GM12878 (cell line): ENCODE data around the gene RNU1-3. TPM values are rescaled to one million over a fixed set of nuclear protein-coding genes. Genes with fewer than 3 reads are reported as not detected.
"Not testable (repeated sequence)": the region's sequence is repeated elsewhere in the genome, so short reads cannot be mapped to it uniquely, and the experiment has no call there.

Experiments used
- ATAC-seq: fragments of 200-7000 bp; cut with Tn5 transposase; 3 replicates; pipeline ENCODE4 v1.9.1; 2020; ENCODE audit warnings: mild to moderate bottlenecking, moderate library complexity
- BruUV-seq: library from RNA; stranded (reverse); fragments of 400-500 nt; replicated peaks from 2 replicates; lab custom pipeline; 2021; lab: Mats Ljungman, UMichigan
- CTCF ChIA-PET: fragments of 300-600 bp; sonication (Branson Sonifier 250); formaldehyde crosslinking; extraction: SDS; loops from one replicate; lab custom pipeline; 2021; ENCODE audit warnings: inconsistent platforms; lab: Yijun Ruan, JAX
- POLR2A ChIA-PET: fragments of 350-600 bp; formaldehyde crosslinking; extraction: SDS; loops from one replicate; lab custom pipeline; 2021; ENCODE audit warnings: inconsistent platforms; lab: Charles Lee
- RAD21 ChIA-PET: fragments of 300-600 bp; sonication (Branson Sonifier 250); formaldehyde crosslinking; loops from one replicate; lab custom pipeline; 2023; ENCODE audit warnings: antibody characterized with exemption; ENCODE audit not compliant: unreplicated experiment; lab: Charles Lee
- SMC1A ChIA-PET: fragments of 300-600 bp; sonication (Branson Sonifier 250); formaldehyde crosslinking; loops from one replicate; lab custom pipeline; 2023; ENCODE audit not compliant: unreplicated experiment, uncharacterized antibody; lab: Charles Lee
- DNase-seq: peaks from one replicate; pipeline ENCODE4 v3.0.0-alpha.2; 2011; ENCODE audit warnings: low read depth, low spot score
- FAIRE-seq: peaks from 3 replicates; lab custom pipeline; 2011; peaks lifted over from hg19 to GRCh38; lab: Jason Lieb, UNC
- H2AFZ ChIP-seq: 2 replicates; pipeline ENCODE4 v1.6.0; 2011; ENCODE audit warnings: low read depth, low read length, control low read depth; ENCODE audit not compliant: control insufficient read depth
- H3K27ac ChIP-seq: 2 replicates; pipeline ENCODE4 v1.5.1; 2011; ENCODE audit warnings: control low read depth; ENCODE audit not compliant: control insufficient read depth, insufficient read depth
- H3K27me3 ChIP-seq, 2 experiments: replicated peaks in 1 of 2; 2 replicates each; pipeline versions ENCODE4 v1.6.0 to v1.6.1; 2011; ENCODE audit warnings: low read length in 1 of 2; ENCODE audit not compliant: control insufficient read depth in 2 of 2, insufficient read depth in 2 of 2
- H3K36me3 ChIP-seq, 2 experiments: 2 replicates each; pipeline ENCODE4 v1.5.1; 2011; ENCODE audit warnings: low read length in 1 of 2; ENCODE audit not compliant: control insufficient read depth in 2 of 2, insufficient read depth in 2 of 2
- H3K4me1 ChIP-seq: 2 replicates; pipeline ENCODE4 v1.6.1; 2011; ENCODE audit warnings: mild to moderate bottlenecking, low read length, moderate library complexity, mixed read lengths; ENCODE audit not compliant: control insufficient read depth, insufficient read depth
- H3K4me2 ChIP-seq: 2 replicates; pipeline ENCODE4 v1.6.0; 2011; ENCODE audit warnings: control low read depth; ENCODE audit not compliant: control insufficient read depth, insufficient read depth
- H3K4me3 ChIP-seq: fragments of 200-600 bp; sonication (generic); 2 replicates; pipeline ENCODE4 v1.5.1; 2016
- H3K79me2 ChIP-seq: 2 replicates; pipeline ENCODE4 v1.6.0; 2011; ENCODE audit warnings: low read length; ENCODE audit not compliant: control insufficient read depth, insufficient read depth
- H3K9ac ChIP-seq: 2 replicates; pipeline ENCODE4 v1.8.0; 2011; ENCODE audit warnings: low read length, control low read depth, mixed read lengths; ENCODE audit not compliant: control insufficient read depth, insufficient read depth
- H3K9me3 ChIP-seq: replicated peaks from 3 replicates; pipeline ENCODE4 v1.5.1; 2011; ENCODE audit warnings: mild to moderate bottlenecking, low read length; ENCODE audit not compliant: control insufficient read depth, insufficient read depth
- H4K20me1 ChIP-seq: 2 replicates; pipeline ENCODE4 v1.6.0; 2011; ENCODE audit not compliant: control insufficient read depth, insufficient read depth
- WGBS: methylation state at CpG from one replicate; pipeline ENCODE4 v1.1.6; 2016; ENCODE audit warnings: low lambda C conversion rate; ENCODE audit not compliant: insufficient replicate concordance, insufficient coverage; ENCODE audit errors: missing lambda C conversion rate; 5-methylcytosine and 5-hydroxymethylcytosine counted together
- in situ Hi-C: fragments of 300-500 bp; cut with MboI; formaldehyde crosslinking; loops from 9 replicates; pipeline ENCODE4 v1.14.3; 2018; ENCODE audit warnings: mixed read lengths
- intact Hi-C: fragments of 100-400 bp; cut with micrococcal nuclease; formaldehyde crosslinking; loops from one replicate; pipeline ENCODE4 v1.14.2; 2022; ENCODE audit not compliant: unreplicated experiment
- polyA plus RNA-seq, 11 experiments: library from polyadenylated mRNA; depleted of rRNA in 4 of 11; unstranded in 6 of 11; stranded (reverse) in 5 of 11; fragments of >200 nt; fragmentation: Nextera tagmentation in 4 of 11; fragmentation: Illumina TruSeq in 1 of 11; extraction: Ambion mirVana in 4 of 11; extraction: Trizol in 1 of 11; gene quantifications; 1 replicate in 1 of 11; 2 replicates in 10 of 11; pipeline versions ENCODE4 v1.2.1 to v1.2.3, GENCODE V29; 2011 to 2016; ENCODE audit warnings: inconsistent platforms in 2 of 11, missing spikeins in 2 of 11, low read depth in 1 of 11
- total RNA-seq, 4 experiments: library from RNA; depleted of rRNA in 3 of 4; stranded (reverse); fragments of >200 nt in 3 of 4; fragmentation: Illumina TruSeq in 1 of 4; extraction: Trizol in 1 of 4; gene quantifications; 2 replicates each; pipeline versions ENCODE4 v1.2.1 to v1.2.3, GENCODE V29; 2013 to 2021

The RNU1-3 gene
- total and polyA plus RNA-seq, 10 of the 15 experiments (the other 5 are each of a cell fraction or from before 2014, with no cell fraction given), result under 0.01 to 20,946 (median 4.7) TPM; not detected in 2

GRCh38 chr1:16648756-16649155, 18.0 kb downstream of the RNU1-3 start:
- BruUV-seq, H3K36me3 ChIP-seq, H3K9me3 ChIP-seq, intact Hi-C loops, H3K4me2 ChIP-seq, in situ Hi-C loops, ATAC-seq, H3K4me1 ChIP-seq, H3K27ac ChIP-seq, FAIRE-seq, POLR2A ChIA-PET, H3K79me2 ChIP-seq, RAD21 ChIA-PET, DNase-seq, H3K9ac ChIP-seq, H3K27me3 ChIP-seq, SMC1A ChIA-PET, H3K4me3 ChIP-seq, CTCF ChIA-PET, H4K20me1 ChIP-seq, H2AFZ ChIP-seq: not testable (repeated sequence)
- no CpG with 5 or more reads among the region's 8 CpGs for WGBS

GRCh38 chr1:16648250-16648649, 18.5 kb downstream of the RNU1-3 start:
- CTCF ChIA-PET, BruUV-seq, H2AFZ ChIP-seq, H3K27me3 ChIP-seq, ATAC-seq, H4K20me1 ChIP-seq, POLR2A ChIA-PET, H3K9ac ChIP-seq, intact Hi-C loops, DNase-seq, H3K9me3 ChIP-seq, RAD21 ChIA-PET, FAIRE-seq, H3K4me3 ChIP-seq, H3K27ac ChIP-seq, H3K36me3 ChIP-seq, in situ Hi-C loops, H3K4me2 ChIP-seq, SMC1A ChIA-PET: not testable (repeated sequence)
- 82% methylated on average over 27 of the region's 32 CpGs for WGBS
- Histone ChIP-seq H3K4me1 (peaks cover 13% of the 10 kb centered on the region), H3K79me2 (peaks cover 12% of the 10 kb centered on the region)

GRCh38 chr1:16647179-16648176, 19.3 kb downstream of the RNU1-3 start:
- H3K9ac ChIP-seq, RAD21 ChIA-PET, FAIRE-seq, in situ Hi-C loops, H3K27me3 ChIP-seq, H3K36me3 ChIP-seq, DNase-seq, H2AFZ ChIP-seq, POLR2A ChIA-PET, ATAC-seq, H3K27ac ChIP-seq, CTCF ChIA-PET, H3K9me3 ChIP-seq, H4K20me1 ChIP-seq, intact Hi-C loops, BruUV-seq, SMC1A ChIA-PET, H3K4me3 ChIP-seq, H3K4me2 ChIP-seq: not testable (repeated sequence)
- WGBS, result 32% methylated on average over 61 of the region's 84 CpGs
- Histone ChIP-seq H3K4me1 (peaks cover 18% of the 10 kb centered on the region), H3K79me2 (peaks cover 13% of the 10 kb centered on the region)

- 91% methylated on average over 15 of the region's 17 CpGs for WGBS
- FAIRE-seq, H3K9ac ChIP-seq, H3K27me3 ChIP-seq, H3K27ac ChIP-seq, H3K36me3 ChIP-seq, CTCF ChIA-PET, DNase-seq, ATAC-seq, H2AFZ ChIP-seq, H3K4me3 ChIP-seq, BruUV-seq, intact Hi-C loops, POLR2A ChIA-PET, in situ Hi-C loops, H4K20me1 ChIP-seq, H3K4me2 ChIP-seq, SMC1A ChIA-PET, RAD21 ChIA-PET, H3K9me3 ChIP-seq: not testable (repeated sequence)
- peaks cover 13% of the 10 kb centered on the region for H3K79me2 ChIP-seq
- H3K4me1 ChIP-seq, result peaks cover 18% of the 10 kb centered on the region
These were observed 20.0 kb downstream of the RNU1-3 start for GRCh38 chr1:16646716-16647115.
